Esophagus (tissue), 2 donors: ENCODE measurements around the gene DNAJB8. TPM values are rescaled to one million over a fixed set of nuclear protein-coding genes. Genes with fewer than 3 reads are reported as not detected.

Experiments
- H3K27ac ChIP-seq, 2 donors: one replicate each; pipeline ENCODE4 v1.5.1; 2013; ENCODE audit warnings: low read depth in 2 of 2, mild to moderate bottlenecking in 2 of 2, inconsistent platforms in 1 of 2, low read length in 1 of 2, moderate library complexity in 1 of 2
- H3K27me3 ChIP-seq, 2 donors: one replicate each; pipeline ENCODE4 v1.6.1; 2013; ENCODE audit warnings: low read length in 2 of 2, control low read depth in 1 of 2, mild to moderate bottlenecking in 1 of 2; ENCODE audit not compliant: insufficient read depth in 2 of 2, control insufficient read depth in 1 of 2
- H3K36me3 ChIP-seq, 2 donors: one replicate each; pipeline ENCODE4 v1.6.1; 2013; ENCODE audit warnings: low read length in 1 of 2; ENCODE audit not compliant: control insufficient read depth in 2 of 2, insufficient read depth in 2 of 2
- H3K4me1 ChIP-seq, 2 donors: one replicate each; pipeline ENCODE4 v1.6.1; 2013; ENCODE audit warnings: low read length in 1 of 2; ENCODE audit not compliant: control insufficient read depth in 2 of 2, insufficient read depth in 2 of 2
- H3K4me3 ChIP-seq, 2 donors: one replicate each; pipeline ENCODE4 v1.5.1; 2013; ENCODE audit warnings: low read length in 2 of 2, mild to moderate bottlenecking in 2 of 2, low read depth in 1 of 2, moderate library complexity in 1 of 2
- H3K9me3 ChIP-seq, 2 donors: one replicate each; pipeline ENCODE4 v1.6.1; 2013; ENCODE audit warnings: mild to moderate bottlenecking in 2 of 2, low read depth in 1 of 2, low read length in 1 of 2, moderate library complexity in 1 of 2; ENCODE audit not compliant: control insufficient read depth in 2 of 2, insufficient read depth in 1 of 2
- WGBS, 2 donors: extraction: QIAGEN DNeasy Blood & Tissue Kit; methylation state at CpG; one replicate each; pipeline ENCODE4 v1.1.7; 2013; 5-methylcytosine and 5-hydroxymethylcytosine counted together
- polyA plus RNA-seq, 2 donors: library from polyadenylated mRNA; stranded (reverse); fragments of 200-250 nt; gene quantifications; one replicate each; pipeline ENCODE4 v1.2.3, GENCODE V29; 2013
- donor health status: healthy with polysubstance abuse.
- donor health status: Bipolar disorder and iron deficiency.

Gene DNAJB8
- polyA plus RNA-seq, 2 donors, result not detected

DNA sequence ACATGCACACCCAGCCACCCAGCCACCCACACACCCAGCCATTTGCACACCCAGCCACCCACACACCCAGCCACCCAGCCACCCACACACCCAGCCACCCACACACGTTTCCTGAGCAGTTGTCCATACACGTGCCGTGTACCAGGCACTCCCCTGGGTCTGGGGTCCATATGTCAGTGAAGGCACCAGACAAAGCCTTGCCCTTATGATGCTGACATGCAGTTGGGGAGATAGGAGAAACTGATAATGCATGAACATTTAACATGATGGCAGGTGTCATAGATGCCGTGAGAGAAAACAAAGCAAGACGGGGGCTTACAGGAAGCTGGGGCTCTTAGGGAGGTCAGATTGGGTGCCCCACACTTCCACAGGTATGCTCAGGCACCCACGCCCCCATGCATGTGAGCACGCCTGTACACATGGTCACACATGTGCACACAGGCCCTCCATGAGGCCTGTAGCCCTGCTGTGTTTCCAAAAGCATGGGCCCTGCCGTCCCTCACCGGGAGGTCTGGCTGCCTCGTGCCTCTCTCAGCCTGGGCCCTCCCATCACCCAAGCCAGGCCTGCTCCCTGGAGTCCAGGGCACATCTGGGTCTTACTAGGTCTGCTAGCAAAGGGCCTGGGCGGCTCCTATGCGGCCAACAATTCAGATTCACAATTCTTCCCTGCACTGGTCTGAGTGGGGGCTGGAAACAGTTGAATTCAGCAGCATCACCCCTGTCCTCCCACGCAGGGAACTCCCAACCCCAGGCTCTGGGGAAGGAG lies 3.6 kb upstream of the DNAJB8 start:
- 70 to 72% methylated on average over 13 of the region's 13 CpGs for WGBS, 2 donors
- H3K27me3 ChIP-seq, result no peaks in the 10 kb centered on the region

DNA sequence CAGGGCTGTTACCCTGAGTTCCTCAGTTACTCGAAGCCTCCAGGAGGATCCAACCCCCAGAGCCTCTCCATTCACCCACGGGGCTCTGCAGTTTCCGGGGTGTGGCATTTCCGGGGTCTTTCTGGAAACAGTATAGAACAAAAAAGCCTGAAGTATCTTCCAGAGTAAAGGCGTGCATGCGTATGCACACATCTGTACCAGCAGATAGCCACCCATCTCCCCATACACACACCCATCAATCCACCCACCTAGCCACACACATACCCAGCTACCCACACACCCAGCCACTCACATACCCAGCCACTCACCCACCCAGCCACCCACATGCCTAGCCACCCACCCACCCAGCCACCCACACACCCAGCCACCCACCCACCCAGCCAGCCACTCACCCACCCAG lies 2.9 kb upstream of the DNAJB8 start:
- Histone ChIP-seq H3K27ac (no peak overlapping the region), H3K4me1 (peaks cover 0 to 2% of the 10 kb centered on the region in 2 donors), H3K9me3 (no peaks in the 10 kb centered on the region), H3K27me3 (no peaks in the 10 kb centered on the region), H3K36me3 (no peaks in the 10 kb centered on the region), H3K4me3 (no peak overlapping the region)
- WGBS, 2 donors, result 78 to 81% methylated on average over 6 of the region's 6 CpGs

More for the DNA sequence above, 3.6 kb upstream of the DNAJB8 start:
- Histone ChIP-seq H3K36me3 (no peaks in the 10 kb centered on the region), H3K9me3 (no peaks in the 10 kb centered on the region), H3K4me3 (no peak overlapping the region), H3K27ac (no peak overlapping the region), H3K4me1 (peaks cover 0 to 2% of the 10 kb centered on the region in 2 donors)

DNA sequence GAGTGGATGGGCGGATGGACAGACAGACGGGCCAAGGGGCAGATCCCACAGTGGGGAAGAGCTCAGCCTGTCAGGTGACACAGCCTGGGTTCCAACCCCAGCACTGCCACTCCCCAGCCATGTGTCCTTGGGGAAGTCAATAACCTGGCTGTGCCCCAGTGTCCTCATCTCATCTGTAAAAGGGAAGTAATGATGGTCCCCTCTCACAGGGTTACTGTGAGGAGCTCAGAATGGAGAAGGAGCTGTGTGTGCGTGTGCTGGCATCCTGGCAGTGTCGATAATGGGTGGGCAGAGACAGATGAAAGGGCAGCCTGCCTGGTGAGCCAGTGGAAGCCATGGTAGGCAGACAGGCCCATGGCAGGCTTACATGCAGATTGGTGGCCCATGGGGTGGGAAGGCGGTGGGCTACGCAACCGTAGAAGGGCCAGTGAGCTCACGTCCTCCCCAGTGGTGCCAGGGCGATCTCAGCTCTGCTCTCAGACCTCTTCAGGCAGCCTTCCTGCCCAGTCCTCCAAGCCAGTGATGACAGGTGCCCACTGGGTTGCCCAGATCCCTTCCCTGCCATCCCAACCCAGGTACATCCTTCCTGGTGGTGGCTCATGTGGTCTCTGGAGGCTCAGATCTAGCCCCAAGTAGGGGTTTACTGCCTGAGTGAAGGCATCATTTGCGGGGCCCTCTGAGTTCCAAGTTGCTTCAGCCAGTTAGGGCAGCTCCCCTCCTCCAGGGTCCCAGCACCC lies 2.3 kb upstream of the DNAJB8 start:
- H3K9me3 ChIP-seq, result no peaks in the 10 kb centered on the region
- no peaks in the 10 kb centered on the region for H3K36me3 ChIP-seq
- WGBS, 2 donors, result 91 to 92% methylated on average over 10 of the region's 10 CpGs
- no peak overlapping the region for H3K4me3 ChIP-seq
- H3K27me3 ChIP-seq, result no peaks in the 10 kb centered on the region
- H3K27ac ChIP-seq, result no peak overlapping the region
- H3K4me1 ChIP-seq, result peaks cover 0 to 2% of the 10 kb centered on the region in 2 donors

DNA sequence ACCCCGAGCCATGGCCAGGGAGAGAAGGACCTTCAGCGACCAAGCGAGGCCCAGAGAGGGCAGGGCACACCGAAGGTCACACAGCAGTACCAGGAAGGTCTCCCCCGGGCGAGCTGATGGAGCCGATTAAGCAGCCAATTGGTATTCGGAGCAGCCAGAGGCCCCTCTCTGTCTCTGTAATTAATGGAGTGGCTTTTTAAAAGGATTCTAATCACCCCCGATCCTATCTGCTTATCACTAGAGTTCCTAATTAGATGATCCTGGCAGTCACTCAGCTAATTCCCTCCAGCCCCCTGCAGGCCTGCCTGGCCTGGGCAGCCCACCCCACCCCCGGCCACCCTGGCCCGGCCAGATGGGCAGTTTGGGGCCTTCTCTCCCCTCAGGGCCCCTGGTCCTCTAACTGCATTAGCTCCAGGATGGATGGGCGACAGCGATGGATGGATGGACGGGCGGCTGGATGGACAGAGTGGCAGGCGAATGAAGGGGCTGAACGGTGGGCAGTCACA lies 1.6 kb upstream of the DNAJB8 start:
- Histone ChIP-seq H3K27ac (no peak overlapping the region), H3K9me3 (no peaks in the 10 kb centered on the region), H3K4me1 (peaks cover 0 to 2% of the 10 kb centered on the region in 2 donors), H3K27me3 (no peaks in the 10 kb centered on the region), H3K36me3 (no peaks in the 10 kb centered on the region), H3K4me3 (no peak overlapping the region)
- 81 to 83% methylated on average over 17 of the region's 17 CpGs for WGBS, 2 donors

DNA sequence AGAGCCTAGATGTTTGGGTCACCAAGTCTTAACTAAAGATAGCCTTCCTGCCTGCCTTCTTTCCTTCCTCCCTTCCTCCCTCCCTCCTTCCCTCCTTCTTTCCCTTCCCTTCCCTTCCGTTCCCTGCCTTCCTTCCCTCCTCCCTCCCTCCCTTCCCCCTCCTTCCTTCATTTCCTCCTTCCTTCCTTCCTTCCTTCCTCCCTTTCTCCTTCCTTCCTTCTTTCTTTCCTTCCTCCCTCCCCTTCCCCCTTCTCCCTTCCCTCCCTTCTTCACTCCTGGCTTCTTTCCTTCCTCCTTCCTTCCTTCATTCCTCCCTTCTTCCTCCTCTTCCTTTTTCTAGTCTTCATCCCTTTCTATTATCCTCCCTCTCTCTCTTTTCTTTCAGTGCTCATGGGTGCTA lies 2.0 kb downstream of the DNAJB8 start:
- Histone ChIP-seq H3K4me3 (no peak overlapping the region), H3K36me3 (no peaks in the 10 kb centered on the region), H3K27ac (no peak overlapping the region), H3K27me3 (no peaks in the 10 kb centered on the region), H3K9me3 (no peaks in the 10 kb centered on the region), H3K4me1 (peaks cover 0 to 2% of the 10 kb centered on the region in 2 donors)
- 23 to 42% methylated on average over 1 of the region's 1 CpG for WGBS, 2 donors

DNA sequence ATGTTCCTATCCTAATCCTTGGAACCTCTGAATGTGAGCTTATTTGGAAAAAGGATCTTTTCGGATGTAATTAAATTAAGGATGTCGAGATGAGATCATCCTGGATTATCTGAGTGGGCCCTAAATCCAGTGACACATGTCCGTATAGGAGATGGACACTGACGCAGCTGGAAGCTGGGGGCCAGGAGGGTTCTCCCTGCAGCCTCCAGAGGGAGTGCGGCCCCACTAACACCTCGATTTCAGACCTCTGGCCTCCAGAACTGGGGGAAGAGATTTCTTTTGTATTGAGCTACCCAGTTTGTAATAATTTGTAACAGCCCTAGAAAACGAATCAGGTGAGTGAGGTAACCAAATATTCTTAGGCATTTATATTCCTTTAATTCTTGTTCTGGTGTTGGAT lies 2.5 kb downstream of the DNAJB8 start:
- H3K4me1 ChIP-seq, result peaks cover 0 to 2% of the 10 kb centered on the region in 2 donors
- no peak overlapping the region for H3K4me3 ChIP-seq
- 64 to 70% methylated on average over 7 of the region's 7 CpGs for WGBS, 2 donors
- no peaks in the 10 kb centered on the region for H3K9me3 ChIP-seq
- H3K27ac ChIP-seq, result no peak overlapping the region
- no peaks in the 10 kb centered on the region for H3K36me3 ChIP-seq
- no peaks in the 10 kb centered on the region for H3K27me3 ChIP-seq

DNA sequence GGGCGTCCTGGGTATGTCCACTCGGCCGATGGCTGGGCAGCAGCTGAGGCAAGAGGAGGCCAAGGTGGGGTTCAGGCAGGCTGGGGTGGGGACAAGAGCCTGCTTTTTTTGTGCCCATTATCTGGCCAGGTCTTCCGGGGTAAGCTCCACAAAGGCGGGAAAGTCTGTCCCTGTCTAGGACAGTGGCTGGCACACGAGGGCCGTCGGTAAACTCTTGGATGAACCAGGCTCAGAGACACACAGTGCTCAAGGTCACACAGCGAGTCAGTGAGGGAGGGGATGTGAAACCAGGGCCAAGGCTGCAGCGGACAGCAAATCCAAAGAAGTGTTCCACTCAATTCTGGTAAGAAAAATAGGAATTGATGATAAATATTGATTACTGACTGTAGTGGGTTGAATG lies 2.9 kb downstream of the DNAJB8 start:
- Histone ChIP-seq H3K27ac (no peak overlapping the region), H3K36me3 (no peaks in the 10 kb centered on the region), H3K4me3 (no peak overlapping the region), H3K27me3 (no peaks in the 10 kb centered on the region), H3K4me1 (peaks cover 0 to 2% of the 10 kb centered on the region in 2 donors), H3K9me3 (no peaks in the 10 kb centered on the region)
- WGBS, 2 donors, result 85 to 86% methylated on average over 10 of the region's 10 CpGs

DNA sequence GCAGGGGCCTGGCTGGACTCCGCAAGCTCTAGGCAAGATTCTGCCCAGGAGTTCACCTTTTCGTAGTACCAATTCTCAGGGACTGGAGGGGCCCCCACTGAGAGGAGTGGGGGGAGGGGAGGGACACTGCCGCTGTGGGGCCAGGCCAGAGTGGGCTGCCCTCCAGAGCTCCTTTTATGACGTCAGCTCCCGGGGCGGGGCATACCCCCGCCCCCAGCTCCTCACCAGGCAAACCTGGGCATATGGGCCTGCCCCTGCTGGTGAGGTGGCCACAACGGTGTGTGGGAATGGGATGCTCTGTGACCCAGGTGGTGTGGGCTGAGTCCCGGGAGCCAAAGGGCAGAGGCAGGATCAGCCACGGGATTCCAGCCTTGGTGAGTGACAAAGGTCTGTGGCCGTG lies 3.3 kb downstream of the DNAJB8 start:
- H3K4me1 ChIP-seq, result peaks cover 0 to 2% of the 10 kb centered on the region in 2 donors
- H3K4me3 ChIP-seq, result no peak overlapping the region
- no peaks in the 10 kb centered on the region for H3K27me3 ChIP-seq
- no peaks in the 10 kb centered on the region for H3K9me3 ChIP-seq
- H3K36me3 ChIP-seq, result no peaks in the 10 kb centered on the region
- H3K27ac ChIP-seq, result no peak overlapping the region
- 68 to 70% methylated on average over 11 of the region's 11 CpGs for WGBS, 2 donors

DNA sequence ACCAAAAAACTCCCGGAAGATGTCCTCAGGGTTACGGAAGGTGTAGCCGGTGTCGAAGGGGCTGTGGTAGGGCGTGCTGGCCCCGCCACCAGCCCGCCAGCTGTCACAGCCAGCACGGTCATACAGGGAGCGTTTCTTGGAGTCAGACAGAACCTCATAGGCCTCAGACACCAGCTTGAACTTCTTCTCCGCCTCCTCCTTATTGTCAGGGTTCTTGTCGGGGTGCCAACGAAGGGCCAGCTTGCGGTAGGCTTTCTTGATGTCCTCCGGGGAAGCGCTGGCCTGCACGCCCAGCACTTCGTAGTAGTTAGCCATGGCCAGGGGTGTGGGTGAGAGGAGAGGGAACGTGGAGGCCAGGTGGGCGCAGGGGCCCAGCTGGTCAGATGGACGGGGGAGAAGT lies 3.8 kb downstream of the DNAJB8 start:
- 89 to 91% methylated on average over 20 of the region's 20 CpGs for WGBS, 2 donors
- no peaks in the 10 kb centered on the region for H3K36me3 ChIP-seq
- H3K27ac ChIP-seq, result no peak overlapping the region
- peaks cover 0 to 3% of the 10 kb centered on the region in 2 donors for H3K9me3 ChIP-seq
- no peaks in the 10 kb centered on the region for H3K27me3 ChIP-seq
- peaks cover 0 to 2% of the 10 kb centered on the region in 2 donors for H3K4me1 ChIP-seq
- H3K4me3 ChIP-seq, result no peak overlapping the region
